Fibroblast of gingiva (primary cell): ENCODE results near the gene RGS6.

ENCODE experiments used
- DNase-seq: peaks from one replicate; pipeline ENCODE4 v3.0.0-alpha.2; 2011; ENCODE audit warnings: low read depth

Gene RGS6

GRCh38 chr14:72243309-72244293 is 311.4 kb downstream of the RGS6 start:
- DNase-seq: no peak

- no peak for DNase-seq
Observed at GRCh38 chr14:72247896-72248465, 315.8 kb downstream of the RGS6 start.

- DNase-seq: no peak
Observed at GRCh38 chr14:72253503-72253902, 321.3 kb downstream of the RGS6 start.

- no peak for DNase-seq
Observed at GRCh38 chr14:72254202-72254936, 322.1 kb downstream of the RGS6 start.

DNA sequence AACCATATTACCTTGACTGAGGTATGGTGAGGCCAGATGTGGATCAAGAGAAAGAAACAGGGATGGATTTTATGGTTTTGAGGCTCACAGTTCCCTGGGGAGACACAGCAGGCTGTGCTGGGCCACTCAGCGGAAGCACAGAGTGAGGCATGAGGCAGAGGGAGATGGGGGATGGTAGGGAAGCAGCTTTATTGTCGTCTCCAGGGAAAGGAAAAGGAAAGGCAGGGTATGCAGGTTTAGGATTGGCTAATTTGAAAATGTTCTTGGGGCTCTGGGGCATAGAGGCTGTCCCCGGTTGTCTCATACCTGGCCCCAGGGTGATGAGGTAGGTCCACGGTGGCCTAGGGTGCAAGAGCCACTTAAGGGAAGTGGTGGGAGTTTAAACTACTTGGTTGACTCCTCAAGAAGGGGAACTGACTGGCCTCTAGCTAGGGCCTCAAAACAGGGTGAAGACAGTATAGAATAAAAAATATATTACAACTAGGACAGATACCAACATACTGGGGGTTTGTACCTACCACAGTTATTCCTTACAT is 322.8 kb downstream of the RGS6 start:
- DNase-seq: no peak

GRCh38 chr14:72256055-72256454 is 323.8 kb downstream of the RGS6 start:
- no peak for DNase-seq

DNA sequence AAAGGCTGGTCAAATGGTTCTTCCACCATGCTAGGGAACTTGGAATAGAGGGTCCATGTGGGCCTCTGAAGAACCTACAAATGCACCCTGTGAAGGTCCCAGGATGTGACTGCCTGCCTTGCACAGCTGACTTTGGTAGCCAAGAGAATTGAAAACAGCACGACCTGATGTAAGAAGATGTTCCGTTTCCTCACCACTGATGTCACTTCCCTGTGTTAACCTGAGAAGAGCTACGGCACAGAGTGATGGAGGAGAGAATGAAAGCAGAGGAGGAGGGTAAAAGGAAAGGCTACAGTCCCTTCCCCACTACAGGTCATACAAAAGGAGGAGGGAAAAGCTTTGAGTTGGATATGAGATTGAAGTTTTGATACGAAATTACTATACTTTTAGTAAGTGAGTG is 328.8 kb downstream of the RGS6 start:
- DNase-seq: no peak

- DNase-seq: no peak
Observed at GRCh38 chr14:72262771-72263170, 330.5 kb downstream of the RGS6 start.

GRCh38 chr14:72264716-72265115 is 332.5 kb downstream of the RGS6 start:
- DNase-seq: no peak

- no peak for DNase-seq
Observed at GRCh38 chr14:72270147-72270727, 338.0 kb downstream of the RGS6 start.

DNA sequence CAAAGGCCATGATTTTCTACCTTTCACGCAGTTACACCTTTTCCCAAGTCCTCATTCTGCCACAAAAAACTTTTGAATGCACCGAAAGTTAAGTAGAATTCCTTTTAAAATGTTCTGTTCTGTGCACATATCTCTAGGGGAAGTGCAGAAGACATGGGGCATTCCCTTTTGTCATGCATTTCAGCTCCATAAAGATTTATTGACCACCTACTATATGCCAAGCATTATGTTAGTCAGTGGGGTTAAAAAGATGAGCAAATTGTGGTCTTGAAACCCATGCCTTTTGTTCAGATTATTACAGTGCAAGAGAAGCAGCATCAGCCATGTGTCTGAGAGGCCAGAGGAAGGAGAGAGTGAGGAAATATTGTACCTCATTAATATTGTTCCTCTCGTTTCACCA is 338.5 kb downstream of the RGS6 start:
- no peak for DNase-seq

DNA sequence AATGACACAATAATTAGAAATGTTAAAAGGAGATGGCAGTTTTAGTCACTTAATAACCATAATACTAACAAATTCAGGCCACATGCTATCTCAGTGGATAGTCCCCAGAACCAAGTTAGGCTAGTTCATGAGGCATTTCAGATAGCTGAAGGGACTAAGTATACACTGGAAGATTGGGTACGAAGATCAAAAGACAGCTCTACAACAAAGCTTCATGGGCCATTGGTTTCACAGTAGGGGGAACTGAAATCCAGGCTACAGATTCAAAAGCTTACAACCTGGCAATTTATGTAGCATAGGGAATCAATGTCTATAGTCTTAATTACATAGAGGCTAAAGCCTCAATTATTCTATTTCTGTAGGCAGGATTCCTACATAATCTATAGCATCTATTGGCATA is 343.0 kb downstream of the RGS6 start:
- DNase-seq: no peak

GRCh38 chr14:72278316-72278715 is 346.1 kb downstream of the RGS6 start:
- no peak for DNase-seq

- DNase-seq: no peak
Observed at GRCh38 chr14:72284176-72284575, 351.9 kb downstream of the RGS6 start.

GRCh38 chr14:72290241-72290640 is 358.0 kb downstream of the RGS6 start:
- DNase-seq: no peak

DNA sequence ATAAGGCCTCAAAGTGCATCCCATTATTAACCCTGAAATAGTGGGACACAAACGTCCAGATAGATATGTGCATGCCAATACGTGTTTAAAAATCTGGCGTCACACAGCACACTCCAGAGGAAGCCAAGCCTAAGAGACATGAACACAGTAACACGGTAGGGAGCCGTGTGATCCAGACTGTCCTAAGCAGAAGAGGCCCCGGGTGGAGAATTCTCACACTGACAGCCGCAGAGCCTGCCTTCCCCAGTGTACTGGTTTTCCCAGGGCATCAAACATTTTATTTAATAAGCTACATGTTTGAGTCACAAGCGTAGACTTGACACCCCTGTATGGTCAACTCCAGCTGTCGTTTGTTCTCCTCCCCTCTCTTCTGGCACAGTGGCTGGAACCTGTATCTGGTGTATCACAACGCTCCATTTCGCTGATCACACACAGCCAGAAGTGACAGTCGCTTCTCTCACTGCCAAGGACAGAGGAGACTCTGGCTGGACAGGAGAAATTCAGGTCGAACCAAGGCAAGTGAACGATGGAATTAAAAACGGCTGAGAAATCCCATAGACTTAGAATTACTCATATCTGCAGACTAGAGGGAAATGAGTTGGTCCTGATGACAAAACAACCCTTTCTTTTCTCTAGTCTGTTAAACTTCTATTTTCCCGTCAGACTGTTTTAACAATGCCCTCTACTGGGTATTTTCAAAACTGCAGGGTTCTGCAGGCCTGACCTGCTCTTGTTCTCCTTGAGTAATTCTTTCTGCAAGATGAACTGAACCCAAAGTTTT is 359.9 kb downstream of the RGS6 start:
- peak; percentile 18 for DNase-seq

DNA sequence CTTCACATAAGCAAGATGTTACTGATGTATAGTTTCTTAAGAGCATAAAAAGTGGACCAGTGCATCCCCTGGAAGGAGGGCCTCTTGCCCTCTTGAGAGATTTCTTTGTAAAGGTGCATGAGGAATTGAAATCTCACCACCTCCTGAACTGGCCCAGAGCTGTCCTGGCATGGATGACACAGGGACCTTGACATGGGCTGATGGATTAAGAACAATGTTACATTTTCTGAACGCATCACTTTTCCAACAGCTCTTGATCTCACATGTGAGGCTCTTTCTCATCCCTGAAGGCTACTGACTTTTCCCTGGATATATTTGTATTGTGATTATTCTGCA is 360.4 kb downstream of the RGS6 start:
- no peak for DNase-seq

- DNase-seq: no peak
Observed at GRCh38 chr14:72301352-72301751, 369.1 kb downstream of the RGS6 start.

DNA sequence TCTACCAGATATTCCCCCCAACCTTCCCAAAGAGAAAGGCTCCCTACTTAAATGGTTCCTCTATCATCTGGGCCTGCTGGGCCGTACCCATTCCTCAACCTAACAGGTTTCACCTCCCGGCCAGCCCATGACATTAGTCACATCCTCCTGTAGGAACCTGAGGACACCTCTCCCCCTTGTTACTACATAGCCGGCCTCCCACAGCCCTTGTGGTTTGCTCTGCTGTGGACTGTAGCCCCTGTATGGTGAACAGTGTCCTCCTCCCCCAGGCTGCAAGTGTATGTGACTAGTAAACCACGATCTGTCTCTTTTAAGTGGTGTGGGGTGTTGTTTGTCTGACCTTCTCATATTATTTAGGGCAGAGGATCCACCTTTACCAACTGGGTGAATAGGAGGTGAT is 371.7 kb downstream of the RGS6 start:
- DNase-seq: no peak

GRCh38 chr14:72305561-72305960 is 373.3 kb downstream of the RGS6 start:
- DNase-seq: no peak

GRCh38 chr14:72308967-72309485 is 376.8 kb downstream of the RGS6 start:
- DNase-seq: no peak
